Hepatocyte (in vitro differentiated cells): Measurements from ENCODE around the gene AKAP13.

ENCODE experiments used
- EZH2 ChIP-seq: fragments of 200-600 bp; sonication (generic); IDR thresholded peaks from 2 replicates; pipeline ENCODE4 v1.6.1; 2016; ENCODE audit warnings: antibody characterized with exemption, mild to moderate bottlenecking, borderline replicate concordance
- TF ChIP-seq, protein P1 (sequence below): fragments of 200-600 bp; sonication (generic); IDR thresholded peaks from 2 replicates; pipeline ENCODE4 v1.5.1; 2016; ENCODE audit warnings: antibody characterized with exemption, mild to moderate bottlenecking; ENCODE audit not compliant: poor library complexity

GRCh38 chr15:85771781-85772445 lies 391.5 kb downstream of the AKAP13 start:
- TF ChIP-seq, protein P1, sequence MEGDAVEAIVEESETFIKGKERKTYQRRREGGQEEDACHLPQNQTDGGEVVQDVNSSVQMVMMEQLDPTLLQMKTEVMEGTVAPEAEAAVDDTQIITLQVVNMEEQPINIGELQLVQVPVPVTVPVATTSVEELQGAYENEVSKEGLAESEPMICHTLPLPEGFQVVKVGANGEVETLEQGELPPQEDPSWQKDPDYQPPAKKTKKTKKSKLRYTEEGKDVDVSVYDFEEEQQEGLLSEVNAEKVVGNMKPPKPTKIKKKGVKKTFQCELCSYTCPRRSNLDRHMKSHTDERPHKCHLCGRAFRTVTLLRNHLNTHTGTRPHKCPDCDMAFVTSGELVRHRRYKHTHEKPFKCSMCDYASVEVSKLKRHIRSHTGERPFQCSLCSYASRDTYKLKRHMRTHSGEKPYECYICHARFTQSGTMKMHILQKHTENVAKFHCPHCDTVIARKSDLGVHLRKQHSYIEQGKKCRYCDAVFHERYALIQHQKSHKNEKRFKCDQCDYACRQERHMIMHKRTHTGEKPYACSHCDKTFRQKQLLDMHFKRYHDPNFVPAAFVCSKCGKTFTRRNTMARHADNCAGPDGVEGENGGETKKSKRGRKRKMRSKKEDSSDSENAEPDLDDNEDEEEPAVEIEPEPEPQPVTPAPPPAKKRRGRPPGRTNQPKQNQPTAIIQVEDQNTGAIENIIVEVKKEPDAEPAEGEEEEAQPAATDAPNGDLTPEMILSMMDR, result no peak
- no peak for TF ChIP-seq EZH2
